GM12892 (cell line): ENCODE measurements around the gene TDRD5.

Source experiments
- POLR2A ChIP-seq: IDR thresholded peaks from 2 replicates; pipeline ENCODE4 v1.6.1; 2011; ENCODE audit warnings: low read depth, low read length, control low read depth
- POLR2AphosphoS5 ChIP-seq: IDR thresholded peaks from 2 replicates; pipeline ENCODE4 v1.6.1; 2011; ENCODE audit warnings: low read depth, low read length, control low read depth

GRCh38 chr1:179591253-179591591, 410 bp upstream of the TDRD5 start:
- TF ChIP-seq POLR2A (no peak), POLR2AphosphoS5 (no peak)
